Measurements from ENCODE around the gene PPP2R3B.

DNA sequence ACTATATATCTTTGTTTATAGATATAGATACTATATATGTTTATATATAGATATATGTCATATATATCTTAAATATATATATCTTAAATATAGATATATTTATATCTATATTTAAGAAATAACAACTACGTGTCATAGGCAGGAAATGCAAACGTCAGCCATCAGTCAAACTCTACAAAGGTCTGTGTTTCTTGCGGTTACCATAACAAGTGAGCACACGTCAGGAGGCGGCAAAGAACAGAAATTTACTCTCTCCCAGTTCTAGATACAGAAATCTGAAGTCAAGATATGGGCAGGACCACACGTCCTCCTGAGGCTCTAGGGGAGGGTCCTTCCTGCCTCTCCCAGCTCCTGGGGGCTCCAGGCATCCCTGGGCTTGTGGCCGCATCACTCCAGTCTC, 99.0 kb downstream of the PPP2R3B start:
- no peak for TF ChIP-seq EP300 (IDR thresholded peaks at IDR 0.05; ENCODE audit: borderline replicate concordance)
- no peak for TF ChIP-seq TCF12 (IDR thresholded peaks at IDR 0.05; ENCODE audit: low read depth)
